Measurements from ENCODE around the gene CTDSP2.
"Not testable (repeated sequence)": the region's sequence is repeated elsewhere in the genome, so short reads cannot be mapped to it uniquely, and the experiment has no call there.

The CTDSP2 gene

GRCh38 chr12:57881475-57881874 is 34.9 kb upstream of the CTDSP2 start:
- DNase-seq (ENCODE audit: low spot score), result no peak

DNA sequence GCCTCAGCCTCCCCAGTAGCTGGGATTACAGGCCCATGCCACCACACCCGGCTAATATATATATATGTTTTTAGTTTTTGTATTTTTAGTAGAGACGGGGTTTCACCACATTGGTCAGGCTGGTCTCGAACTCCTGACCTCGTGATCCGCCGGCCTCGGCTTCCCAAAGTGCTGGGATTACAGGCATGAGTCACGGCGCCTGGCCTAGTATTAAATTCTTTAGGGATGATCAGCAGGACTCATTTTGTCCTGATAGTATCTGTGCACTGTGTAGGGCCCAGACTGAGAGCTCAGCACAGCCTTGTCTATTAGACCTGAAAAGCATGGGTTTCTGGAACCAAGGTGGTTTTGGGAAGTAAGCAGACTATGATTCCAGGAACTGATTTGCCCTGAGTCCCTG is 34.5 kb upstream of the CTDSP2 start:
- DNase-seq (ENCODE audit: low spot score), result not testable (repeated sequence)

GRCh38 chr12:57877876-57878275 is 31.3 kb upstream of the CTDSP2 start:
- no peak for DNase-seq (ENCODE audit: low spot score)

- DNase-seq (ENCODE audit: low spot score), result no peak
Measured at GRCh38 chr12:57875753-57876547, 29.4 kb upstream of the CTDSP2 start.

GRCh38 chr12:57874166-57875108 is 27.9 kb upstream of the CTDSP2 start:
- no peak for DNase-seq (ENCODE audit: low spot score)

GRCh38 chr12:57872362-57872761 is 25.8 kb upstream of the CTDSP2 start:
- no peak for DNase-seq (ENCODE audit: low spot score)

DNA sequence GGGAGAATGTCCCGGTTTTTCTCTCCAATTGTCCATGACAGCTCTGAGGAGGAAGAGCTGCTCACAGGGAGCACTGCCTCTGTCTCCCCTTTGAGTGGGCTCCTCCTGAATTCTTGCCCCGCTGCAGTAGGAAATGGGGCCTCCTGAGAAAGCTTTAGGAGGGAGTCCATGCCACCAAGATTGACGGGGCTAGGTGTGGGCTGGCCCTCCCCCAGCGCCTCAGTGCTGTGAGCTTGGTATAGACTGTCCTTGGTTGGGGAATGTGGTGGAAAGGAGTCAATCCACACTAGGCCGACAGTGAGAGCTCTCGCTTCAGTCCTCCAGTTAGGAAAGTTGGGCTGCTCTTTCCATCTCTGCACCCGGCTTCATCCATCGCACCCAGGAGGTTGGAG is 23.4 kb upstream of the CTDSP2 start:
- DNase-seq (ENCODE audit: low spot score), result no peak

GRCh38 chr12:57869298-57869926 is 22.9 kb upstream of the CTDSP2 start:
- DNase-seq (ENCODE audit: low spot score), result no peak

DNA sequence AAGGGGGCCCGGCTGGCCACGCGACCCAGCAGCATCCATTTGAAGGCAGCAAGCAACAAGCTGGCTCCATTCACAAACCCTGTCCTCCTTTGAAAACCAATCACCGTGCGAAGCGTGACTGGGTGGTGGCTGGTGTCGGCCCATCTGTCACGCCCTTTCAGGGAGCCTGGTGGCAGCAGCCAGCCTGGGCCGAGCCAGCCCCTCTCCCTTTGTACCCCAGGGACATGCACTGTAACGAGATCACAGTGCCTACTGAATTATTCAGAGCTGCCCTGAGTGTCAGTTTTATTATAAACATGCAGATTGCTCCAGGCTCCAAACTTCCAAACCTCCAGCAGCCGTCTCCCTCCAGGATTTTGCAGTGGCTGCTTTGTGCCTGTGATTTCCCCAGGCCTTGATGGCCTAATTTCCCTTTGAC is 22.3 kb upstream of the CTDSP2 start:
- no peak for DNase-seq (ENCODE audit: low spot score)

DNA sequence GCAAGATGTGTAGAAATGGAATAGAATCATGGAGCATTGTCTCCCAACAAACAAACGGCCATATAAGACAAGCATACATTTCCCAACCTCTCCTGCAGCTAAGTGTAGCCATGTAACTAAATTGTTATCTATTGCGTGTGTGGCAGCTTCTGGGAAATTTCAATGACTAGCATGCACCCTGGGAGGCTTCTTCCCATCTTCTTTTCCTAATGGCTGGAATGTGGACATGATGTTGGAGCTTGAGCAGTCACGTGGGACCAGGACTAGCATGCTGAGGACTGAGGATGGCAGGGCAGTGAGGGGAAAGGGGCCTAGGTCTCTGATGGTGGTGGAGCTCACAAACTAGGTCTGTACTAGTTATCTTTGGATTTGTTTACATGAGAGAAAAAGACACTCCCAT is 21.7 kb upstream of the CTDSP2 start:
- DNase-seq (ENCODE audit: low spot score), result no peak

DNA sequence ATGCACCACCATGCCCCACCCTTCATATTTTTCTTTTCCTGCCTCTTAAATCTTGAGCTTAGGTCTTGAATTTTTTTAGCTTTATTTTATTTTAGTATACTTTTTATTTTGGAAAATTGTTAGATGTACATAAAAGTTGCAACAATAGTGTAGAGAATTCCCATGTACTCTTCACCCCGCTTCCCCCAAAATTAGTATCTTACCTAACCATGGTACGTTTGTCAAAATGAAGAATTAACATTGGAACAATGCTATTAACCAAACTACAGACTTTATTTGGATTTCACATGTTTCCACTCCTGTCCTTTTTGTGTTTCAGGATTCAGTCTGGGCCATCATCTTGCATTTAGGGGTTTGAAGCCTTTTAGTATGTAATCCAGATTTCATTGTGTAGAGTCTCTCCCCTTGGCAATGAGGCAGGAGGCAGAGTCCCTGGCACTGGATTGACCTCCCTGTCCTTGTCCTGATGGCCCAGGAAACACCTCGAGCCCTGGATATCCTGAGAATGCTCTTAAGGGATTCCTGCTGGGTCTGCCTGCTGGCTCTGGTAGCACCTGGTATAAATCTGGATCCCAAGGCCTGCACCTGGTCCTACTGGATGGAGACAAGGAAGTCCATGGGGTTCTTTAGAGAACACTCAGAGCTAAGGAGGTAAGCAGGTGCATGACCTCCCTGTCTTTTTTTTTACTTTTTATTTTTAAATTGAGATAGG is 19.9 kb upstream of the CTDSP2 start:
- DNase-seq (ENCODE audit: low spot score), result no peak

DNA sequence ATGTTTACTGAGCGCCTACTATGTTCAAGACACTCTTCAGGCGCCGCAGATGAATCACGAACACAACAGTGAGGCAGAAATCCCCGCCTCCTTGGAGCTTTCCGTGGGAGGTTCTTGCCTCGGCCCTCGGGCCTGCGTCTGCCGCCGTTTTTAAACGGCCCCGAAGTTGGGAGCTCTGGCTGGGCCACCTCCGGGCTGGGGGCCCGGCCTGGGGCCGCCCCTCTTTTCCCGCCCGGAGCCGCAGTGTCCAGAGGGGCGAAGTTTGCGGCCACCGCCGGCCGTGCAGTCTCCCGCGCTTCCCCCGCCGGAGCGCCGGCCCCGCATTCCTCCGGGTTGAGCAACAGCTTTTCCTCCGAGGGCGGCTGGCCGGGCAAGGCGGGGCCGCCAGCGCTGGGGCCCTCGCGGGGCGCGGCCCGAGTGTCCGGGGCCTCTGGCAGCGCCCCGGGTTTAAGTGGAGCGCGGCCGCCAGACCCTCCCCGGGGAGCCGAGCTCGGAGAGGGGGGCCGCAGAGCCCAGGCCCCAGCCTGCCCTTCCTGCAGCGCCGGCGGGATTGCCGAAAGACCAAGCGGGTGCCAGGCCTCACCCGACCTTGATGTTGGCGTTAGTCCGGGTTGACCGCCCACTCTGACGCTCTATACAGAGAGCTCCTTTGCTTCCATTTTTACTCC is 18.7 kb upstream of the CTDSP2 start:
- peak; percentile 57 for DNase-seq (ENCODE audit: low spot score)

GRCh38 chr12:57864442-57865083 is 18.0 kb upstream of the CTDSP2 start:
- no peak for DNase-seq (ENCODE audit: low spot score)

GRCh38 chr12:57863676-57864075 is 17.1 kb upstream of the CTDSP2 start:
- no peak for DNase-seq (ENCODE audit: low spot score)

DNA sequence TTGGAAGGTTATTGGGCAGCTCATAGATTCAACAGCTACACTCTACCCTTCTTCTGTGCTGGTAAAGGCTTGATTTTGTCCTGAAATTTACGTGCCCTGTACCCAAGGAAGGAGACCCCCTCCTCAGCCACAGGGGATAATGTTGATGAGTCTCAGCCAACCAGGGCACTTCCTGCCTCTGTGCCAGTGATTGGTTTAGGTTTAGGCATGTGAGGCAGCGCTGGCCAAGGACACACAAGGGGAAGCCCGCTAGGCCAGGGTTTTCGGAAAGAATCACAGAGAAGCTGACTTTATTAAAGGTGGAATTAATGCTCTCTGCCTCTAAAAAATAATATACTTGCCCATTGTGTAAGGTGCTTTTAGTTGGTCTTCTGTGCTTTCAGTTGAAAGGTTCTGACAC is 15.4 kb upstream of the CTDSP2 start:
- DNase-seq (ENCODE audit: low spot score), result no peak

DNA sequence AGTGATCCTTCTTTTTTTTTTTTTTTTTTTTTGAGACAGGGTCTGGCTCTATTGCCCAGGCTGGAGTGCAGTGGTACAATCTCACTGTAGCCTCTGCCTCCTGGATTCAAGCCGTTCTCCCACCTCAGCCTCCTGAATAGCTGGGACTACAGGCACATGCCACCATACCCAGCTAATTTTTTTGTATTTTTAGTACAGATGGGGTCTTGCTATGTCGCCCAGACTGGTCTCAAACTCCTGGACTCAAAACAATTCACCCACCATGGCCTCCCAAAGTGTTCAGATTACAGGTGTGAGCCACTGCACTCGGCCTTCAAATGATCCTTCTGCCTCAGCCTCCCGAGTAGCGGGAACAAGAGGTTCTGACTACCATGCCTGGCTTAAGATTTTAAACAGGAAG is 14.4 kb upstream of the CTDSP2 start:
- not testable (repeated sequence) for DNase-seq (ENCODE audit: low spot score)

GRCh38 chr12:57859121-57859520 is 12.6 kb upstream of the CTDSP2 start:
- no peak for DNase-seq (ENCODE audit: low spot score)

- DNase-seq (ENCODE audit: low spot score), result not testable (repeated sequence)
Measured at GRCh38 chr12:57858123-57858522, 11.6 kb upstream of the CTDSP2 start.

DNA sequence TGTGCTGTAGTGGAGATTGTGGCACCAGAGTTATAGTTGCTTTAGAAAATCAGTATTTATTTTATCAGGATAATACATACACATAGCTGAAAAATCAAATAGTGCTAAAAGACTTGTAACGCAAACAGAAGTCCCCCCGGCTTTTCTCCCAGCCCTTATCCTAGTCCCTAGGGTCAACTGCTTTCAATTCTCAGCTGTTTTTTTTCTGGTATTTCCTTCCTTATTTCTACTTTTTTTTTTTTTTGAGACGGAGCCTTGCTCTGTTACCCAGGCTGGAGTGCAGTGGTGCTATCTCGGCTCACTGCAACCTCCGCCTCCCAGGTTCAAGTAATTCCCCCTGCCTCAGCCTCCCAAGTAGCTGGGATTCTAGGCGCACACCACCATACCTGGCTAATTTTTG is 8.4 kb upstream of the CTDSP2 start:
- DNase-seq (ENCODE audit: low spot score), result no peak

- DNase-seq (ENCODE audit: low spot score), result no peak
Measured at GRCh38 chr12:57853864-57854556, 7.5 kb upstream of the CTDSP2 start.
